HG03571 (cell line): ENCODE results near the gene EEF1A1.
"Not testable (repeated sequence)": the region's sequence is repeated elsewhere in the genome, so short reads cannot be mapped to it uniquely, and the experiment has no call there.

Source experiments
- ATAC-seq: cut with Tn5 transposase; IDR thresholded peaks from one replicate; pipeline ENCODE4 v1.9.1; 2021; ENCODE audit not compliant: unreplicated experiment

EEF1A1 gene

GRCh38 chr6:73538116-73538779 is 17.4 kb upstream of the EEF1A1 start:
- peak; percentile 19 for ATAC-seq

DNA sequence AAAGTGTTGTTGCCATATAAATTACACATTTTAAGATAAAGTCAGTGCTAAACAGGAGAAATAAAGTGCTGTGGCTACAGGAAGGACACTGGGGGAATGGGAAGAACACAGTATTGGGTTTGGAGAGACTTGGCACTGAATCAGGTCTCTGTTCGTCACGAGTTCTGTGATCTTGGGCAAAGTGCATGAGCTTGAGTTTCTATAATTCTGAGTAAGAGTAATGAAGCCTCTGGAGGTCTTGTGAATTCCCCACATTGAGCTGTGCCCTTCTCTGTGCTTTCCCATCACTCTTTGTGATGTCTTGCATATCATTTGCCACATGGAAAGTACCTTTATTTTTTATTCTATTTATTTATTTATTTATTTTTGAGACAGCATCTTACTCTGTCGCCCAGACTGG is 16.8 kb upstream of the EEF1A1 start:
- ATAC-seq, result peak; percentile 51

DNA sequence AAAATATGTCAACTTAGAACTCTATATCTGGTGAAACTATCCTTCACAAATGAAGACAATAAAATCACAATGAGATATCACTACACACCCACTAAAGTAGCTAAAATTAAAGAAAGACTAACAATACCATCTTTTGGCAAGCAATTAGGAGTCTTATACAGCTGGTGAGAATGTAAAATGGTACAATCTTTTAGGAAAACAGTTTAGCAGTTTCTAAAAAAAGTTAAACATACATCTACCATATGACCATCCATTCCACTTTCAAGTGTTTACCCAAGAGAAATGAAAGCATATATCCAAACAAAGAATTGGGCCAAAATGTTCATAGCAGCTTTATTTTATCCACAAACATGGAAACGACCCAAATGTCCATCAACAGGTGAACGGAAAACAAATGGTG is 13.8 kb upstream of the EEF1A1 start:
- ATAC-seq, result no peak

DNA sequence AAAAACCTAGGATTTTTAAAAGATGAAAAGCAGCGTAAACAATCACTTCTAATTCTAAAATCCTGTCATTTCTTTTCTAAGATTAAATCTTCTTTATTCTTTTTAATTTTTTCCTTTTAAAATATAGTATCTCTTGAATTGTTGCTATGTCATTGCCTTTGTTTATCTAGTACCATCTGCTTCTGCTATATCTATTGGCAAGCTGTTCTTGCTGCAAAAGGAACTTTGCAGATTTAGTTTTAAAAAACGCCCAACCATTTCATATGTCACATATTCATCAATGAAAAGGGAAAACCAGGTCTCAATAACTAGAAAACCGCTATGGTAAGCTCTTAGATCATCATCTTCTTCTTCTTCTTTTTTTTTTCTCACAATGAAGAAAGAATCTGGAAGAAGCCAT is 11.5 kb upstream of the EEF1A1 start:
- no peak for ATAC-seq

DNA sequence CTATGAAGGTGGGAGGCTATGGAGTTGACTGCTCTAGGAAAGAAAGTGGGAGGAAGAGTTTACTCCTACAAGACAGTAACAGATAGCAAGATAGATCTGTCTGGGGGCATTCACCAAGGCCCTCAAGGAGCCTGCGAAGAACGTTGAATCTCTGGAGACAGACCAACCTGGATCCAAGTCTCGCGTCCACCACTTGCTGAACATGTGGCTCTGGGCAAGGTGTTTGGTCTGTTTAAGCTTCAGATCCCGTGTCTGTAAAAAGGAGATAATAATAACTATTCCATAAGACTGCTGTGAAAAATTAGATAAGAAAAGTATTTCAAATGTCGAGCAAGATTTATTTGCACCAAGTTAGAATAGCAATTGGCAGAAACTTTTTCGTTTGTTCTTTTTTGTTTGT is 8.1 kb upstream of the EEF1A1 start:
- no peak for ATAC-seq

DNA sequence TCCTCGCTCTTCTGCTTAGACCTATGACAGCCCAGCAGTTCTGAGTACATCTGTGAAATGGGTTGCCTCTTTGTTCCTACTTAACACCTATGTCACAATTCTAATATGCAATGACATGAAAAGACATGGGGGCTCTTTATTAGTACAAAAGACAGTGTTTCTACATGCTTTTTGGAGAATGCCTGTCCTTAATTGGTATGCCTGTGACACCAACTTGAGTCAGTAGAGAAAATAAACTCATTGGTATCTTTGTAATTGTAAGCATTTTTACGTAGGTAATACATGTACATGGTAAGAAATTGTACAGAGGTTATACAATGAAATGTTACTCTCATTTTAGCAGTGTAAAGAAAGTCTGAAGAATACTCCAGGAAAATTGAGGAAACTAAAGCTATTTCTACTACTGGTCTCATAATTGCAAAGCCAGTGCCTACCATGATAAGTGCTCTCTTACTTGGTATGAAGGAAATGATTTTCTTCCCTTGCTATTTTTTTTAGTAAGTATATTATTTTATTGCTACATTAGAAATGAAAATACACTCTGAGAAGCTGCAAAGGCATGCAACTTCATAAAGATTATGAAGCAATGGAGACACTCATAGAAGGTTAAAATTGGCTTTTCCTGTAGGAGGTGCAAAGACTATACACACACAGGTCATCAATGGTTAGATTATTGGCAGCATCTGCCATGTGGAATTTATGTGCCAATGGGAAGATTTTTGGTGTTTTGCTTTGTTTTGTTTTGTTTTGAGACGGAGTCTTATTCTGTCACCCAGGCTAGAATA is 4.9 kb upstream of the EEF1A1 start:
- ATAC-seq, result no peak

DNA sequence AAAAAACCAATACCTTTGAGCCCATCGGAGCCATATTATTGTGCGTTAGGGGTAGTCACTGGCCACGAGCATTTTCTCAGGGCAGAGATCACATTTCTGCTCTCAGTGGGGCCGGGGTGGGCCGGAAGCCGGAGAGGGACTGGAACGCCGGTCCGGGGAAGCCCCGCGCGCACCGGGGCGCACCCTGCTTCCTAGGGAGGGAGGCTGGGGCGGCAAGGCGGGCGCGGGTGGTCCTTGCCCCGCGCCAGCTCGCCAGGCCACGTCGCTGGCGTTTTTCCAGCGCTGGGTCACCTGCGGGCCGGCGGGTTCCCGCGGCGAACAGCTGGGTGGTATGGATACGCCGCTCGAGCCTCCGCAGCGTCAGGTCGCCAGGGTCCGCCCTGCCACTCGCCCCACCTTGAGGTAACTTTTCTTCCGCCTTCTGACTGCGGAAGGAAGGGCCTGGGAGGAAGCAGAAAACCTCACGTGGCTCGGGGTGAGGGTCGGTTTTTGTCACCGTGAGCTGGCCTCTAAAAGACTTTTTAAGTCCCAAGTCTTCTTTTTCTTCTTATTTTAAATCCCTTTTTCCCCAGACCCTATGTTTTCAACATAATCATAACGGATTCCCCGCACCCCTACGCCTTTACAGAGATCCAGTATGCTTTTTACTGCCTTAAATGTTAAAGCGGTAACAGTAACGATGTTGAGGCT is 2.7 kb upstream of the EEF1A1 start:
- ATAC-seq, result peak; percentile 47

DNA sequence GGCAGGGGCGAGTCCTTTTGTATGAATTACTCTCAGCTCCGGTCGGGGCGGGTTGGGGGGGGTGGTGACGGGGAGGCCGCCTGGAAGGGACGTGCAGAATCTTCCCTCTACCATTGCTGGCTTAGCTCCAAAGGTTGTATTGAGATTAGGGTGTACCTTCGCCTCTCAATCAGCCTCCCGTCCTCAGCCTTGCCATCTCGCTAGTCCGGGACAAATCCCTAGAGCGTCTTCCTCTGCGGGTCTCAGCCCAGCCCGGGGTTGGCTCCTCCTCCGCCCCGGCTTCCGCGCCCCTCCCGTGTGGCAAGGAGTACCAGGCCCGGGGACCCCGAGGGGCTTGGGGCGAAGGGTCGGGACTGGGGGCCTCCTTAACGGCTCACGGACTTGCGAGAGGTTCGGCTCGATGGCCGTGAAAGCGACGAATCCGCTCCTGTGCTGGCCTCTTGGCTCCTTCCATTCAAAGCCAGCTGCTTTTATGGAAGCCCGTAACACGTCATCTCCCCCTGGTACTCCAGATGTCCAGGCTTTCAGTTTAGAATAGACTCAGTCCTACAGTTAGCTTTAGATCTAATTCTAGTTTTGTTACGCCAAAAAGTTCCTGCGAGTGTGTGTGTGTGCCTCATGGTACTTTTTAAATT is 636 bp upstream of the EEF1A1 start:
- peak; percentile 29 for ATAC-seq

DNA sequence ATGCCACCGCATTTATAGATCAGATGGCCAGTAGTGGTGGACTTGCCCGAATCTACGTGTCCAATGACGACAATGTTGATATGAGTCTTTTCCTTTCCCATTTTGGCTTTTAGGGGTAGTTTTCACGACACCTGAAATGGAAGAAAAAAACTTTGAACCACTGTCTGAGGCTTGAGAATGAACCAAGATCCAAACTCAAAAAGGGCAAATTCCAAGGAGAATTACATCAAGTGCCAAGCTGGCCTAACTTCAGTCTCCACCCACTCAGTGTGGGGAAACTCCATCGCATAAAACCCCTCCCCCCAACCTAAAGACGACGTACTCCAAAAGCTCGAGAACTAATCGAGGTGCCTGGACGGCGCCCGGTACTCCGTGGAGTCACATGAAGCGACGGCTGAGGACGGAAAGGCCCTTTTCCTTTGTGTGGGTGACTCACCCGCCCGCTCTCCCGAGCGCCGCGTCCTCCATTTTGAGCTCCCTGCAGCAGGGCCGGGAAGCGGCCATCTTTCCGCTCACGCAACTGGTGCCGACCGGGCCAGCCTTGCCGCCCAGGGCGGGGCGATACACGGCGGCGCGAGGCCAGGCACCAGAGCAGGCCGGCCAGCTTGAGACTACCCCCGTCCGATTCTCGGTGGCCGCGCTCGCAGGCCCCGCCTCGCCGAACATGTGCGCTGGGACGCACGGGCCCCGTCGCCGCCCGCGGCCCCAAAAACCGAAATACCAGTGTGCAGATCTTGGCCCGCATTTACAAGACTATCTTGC is 725 bp downstream of the EEF1A1 start:
- ATAC-seq, result no peak

DNA sequence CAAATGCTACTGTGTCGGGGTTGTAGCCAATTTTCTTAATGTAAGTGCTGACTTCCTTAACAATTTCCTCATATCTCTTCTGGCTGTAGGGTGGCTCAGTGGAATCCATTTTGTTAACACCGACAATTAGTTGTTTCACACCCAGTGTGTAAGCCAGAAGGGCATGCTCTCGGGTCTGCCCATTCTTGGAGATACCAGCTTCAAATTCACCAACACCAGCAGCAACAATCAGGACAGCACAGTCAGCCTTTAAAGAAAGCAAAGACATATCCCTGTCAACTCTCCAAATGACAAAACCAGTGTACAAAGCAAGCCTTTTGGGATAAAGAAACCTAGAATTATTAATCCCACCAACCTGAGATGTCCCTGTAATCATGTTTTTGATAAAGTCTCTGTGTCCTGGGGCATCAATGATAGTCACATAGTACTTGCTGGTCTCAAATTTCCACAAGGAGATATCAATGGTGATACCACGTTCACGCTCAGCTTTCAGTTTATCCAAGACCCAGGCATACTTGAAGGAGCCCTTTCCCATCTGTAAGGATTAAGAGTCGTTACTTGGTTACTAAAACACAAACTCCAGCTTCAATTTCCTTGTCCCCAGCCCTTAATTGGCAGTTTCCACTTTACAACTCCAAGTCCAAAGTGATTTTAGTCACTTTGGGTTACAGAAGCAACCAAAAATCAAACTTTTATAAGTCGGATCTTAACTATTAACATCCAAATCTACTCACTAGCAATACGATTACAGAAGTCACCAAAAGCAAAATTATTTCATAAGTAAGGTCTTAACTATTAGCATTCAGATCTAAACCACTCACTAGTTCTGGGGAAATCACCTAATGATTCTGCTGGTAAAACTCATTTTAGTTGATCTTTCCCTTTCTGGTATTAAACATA is 1.6 kb downstream of the EEF1A1 start:
- not testable (repeated sequence) for ATAC-seq

DNA sequence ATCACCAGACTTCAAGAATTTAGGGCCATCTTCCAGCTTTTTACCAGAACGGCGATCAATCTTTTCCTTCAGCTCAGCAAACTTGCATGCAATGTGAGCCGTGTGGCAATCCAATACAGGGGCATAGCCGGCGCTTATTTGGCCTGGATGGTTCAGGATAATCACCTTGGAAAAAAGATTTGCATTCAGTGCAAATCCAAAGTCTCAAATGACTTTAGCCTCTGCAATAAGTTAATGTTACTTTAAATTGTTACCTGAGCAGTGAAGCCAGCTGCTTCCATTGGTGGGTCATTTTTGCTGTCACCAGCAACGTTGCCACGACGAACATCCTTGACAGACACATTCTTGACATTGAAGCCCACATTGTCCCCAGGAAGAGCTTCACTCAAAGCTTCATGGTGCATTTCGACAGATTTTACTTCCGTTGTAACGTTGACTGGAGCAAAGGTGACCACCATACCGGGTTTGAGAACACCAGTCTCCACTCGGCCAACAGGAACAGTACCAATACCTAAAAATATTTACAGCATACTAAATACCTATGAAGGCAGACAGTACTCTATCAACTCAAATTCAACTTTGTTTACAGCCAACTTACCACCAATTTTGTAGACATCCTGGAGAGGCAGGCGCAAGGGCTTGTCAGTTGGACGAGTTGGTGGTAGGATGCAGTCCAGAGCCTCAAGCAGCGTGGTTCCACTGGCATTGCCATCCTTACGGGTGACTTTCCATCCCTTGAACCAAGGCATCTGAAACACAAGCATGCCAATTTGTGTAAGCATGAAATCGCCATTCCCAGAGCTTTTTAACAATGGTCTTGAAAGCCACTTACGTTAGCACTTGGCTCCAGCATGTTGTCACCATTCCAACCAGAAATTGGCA is 2.5 kb downstream of the EEF1A1 start:
- ATAC-seq, result not testable (repeated sequence)

DNA sequence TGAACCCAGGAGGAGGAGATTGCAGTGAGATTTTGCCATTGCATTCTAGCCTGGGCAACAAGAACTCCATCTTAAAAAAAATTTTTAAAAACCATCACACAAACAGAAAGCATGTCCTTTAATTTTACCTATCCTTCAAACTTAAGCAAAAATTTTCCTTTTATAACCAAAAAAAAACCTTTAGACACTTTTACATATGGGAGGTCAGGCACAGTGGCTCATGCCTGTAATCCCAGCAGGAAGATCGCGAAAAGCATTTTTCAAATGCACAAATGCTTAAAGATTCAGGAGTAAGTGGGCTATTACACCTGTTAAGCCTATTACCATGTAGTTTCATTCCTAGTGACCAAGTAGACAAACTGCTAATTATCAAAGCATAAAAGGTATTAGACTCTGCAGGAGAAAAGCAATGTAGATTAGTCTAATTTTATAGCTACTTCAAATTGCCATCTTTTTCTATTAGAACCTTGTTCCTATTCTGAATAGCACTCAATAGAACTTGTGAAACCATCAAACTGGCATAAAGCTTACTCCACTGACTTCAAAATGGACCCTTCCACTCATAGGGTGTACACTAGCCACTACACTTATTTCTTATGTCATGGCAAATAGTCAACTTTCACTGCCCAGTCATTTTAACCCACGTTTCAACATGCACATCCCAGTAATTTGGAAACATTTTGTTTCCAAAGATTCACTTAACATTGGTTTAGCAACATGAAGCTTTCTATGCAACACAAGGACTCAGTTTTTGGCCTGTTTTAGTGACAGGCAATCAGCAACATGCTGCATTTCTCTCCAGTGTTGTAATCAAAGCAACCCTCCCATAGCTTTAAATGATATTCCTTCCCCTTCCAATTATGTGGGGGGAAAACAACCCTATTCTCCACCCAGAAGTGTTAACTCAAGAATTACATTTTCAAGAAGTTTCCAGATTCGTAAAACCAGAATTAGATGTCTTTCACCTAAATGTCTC is 4.0 kb downstream of the EEF1A1 start:
- ATAC-seq, result no peak

DNA sequence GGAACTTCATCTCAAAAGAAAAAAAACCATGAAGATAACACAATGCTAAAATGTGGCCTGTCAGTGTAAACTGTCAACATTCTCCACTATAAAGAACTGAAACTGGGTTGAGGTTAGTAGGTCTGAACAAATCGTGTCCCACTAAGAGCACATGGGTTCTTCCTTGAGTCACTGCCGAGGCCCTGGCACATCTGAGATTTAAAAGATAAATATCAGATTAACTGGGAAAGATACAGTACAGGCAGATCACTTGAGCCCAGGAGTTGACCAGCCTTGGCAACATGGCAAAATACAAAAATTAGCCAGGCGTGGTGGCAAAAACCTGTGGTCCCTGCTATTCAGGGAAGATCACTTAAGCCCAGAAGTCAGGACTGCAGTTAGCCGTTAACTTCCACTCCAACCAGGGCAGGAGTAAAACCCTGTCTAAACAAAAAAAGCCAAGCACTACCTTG is 5.6 kb downstream of the EEF1A1 start:
- ATAC-seq, result peak; percentile 36

DNA sequence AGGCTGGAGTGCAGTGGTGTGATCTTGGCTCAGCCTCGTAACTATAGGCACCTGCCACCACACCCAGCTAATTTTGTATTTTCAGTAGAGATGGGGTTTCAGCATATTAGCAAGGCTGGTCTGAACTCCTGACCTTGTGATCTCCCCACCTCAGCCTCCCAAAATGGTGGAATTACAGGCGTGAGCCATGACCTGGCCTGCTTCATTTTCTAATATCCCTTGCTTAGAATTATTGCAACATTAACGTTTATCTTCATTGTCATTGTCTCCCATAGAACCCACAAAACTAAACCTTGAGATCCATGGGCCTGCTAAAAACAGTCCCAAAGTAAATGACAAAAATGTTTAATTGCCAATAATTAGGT is 6.1 kb downstream of the EEF1A1 start:
- ATAC-seq, result no peak

- no peak for ATAC-seq
Observed at GRCh38 chr6:73513496-73513854, 7.4 kb downstream of the EEF1A1 start.

DNA sequence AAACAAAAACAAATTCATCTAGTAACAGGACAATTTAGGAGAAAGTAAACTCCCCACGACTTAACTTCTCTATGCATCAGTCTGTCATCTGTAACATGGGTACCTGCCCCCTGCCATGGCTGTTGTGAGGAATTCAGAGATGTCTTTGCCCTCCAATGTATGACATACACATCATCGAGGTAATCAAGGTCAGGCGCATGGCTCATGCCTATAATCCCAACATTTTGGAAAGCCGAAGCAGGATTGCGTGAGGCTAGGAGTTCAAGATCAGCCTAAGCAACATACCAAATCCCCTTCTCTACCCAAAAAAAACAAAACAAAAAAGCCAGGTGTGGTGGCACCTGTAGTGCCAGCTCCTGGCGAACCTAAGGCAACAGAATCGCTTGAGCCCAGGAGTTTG is 9.0 kb downstream of the EEF1A1 start:
- no peak for ATAC-seq

- ATAC-seq, result no peak
Observed at GRCh38 chr6:73509851-73510250, 11.0 kb downstream of the EEF1A1 start.

DNA sequence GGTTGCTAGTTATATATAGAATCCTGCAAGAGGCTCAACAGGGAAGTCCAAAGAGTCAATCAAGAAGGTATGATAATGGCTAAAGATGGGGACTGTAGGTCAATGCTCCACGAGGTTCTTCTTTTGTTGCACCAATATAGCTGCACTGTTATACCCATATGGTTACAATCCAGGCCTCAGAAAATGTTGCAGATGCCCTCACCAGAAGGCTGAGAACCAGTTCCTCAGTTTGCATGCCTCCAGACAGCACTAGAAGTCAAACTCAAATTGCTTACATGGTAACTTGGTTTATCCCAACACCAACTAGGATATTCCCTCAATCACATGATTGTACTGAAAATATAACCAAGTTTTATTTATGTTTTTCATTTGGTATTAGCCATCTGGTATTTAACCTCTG is 12.1 kb downstream of the EEF1A1 start:
- no peak for ATAC-seq
